K562 (cell line): ENCODE results near the gene SHB. TPM values are rescaled to one million over a fixed set of nuclear protein-coding genes. Genes with fewer than 3 reads are reported as not detected.

ENCODE experiments used
- BMI1 ChIP-seq: fragments of 150-350 bp; IDR thresholded peaks from 2 replicates; pipeline ENCODE4 v1.6.1; 2014; ENCODE audit warnings: low read length
- DPF2 ChIP-seq: fragments of 450-650 bp; IDR thresholded peaks from 2 replicates; pipeline ENCODE4 v1.6.1; 2016
- ETV5 ChIP-seq: sonication (generic); formaldehyde crosslinking; IDR thresholded peaks from 2 replicates; pipeline ENCODE4 v1.4.0; 2020; ENCODE audit warnings: low read depth, mild to moderate bottlenecking, missing genetic modification reagents
- HSF4 ChIP-seq: fragments of 250-450 bp; sonication (Bioruptor Pico); IDR thresholded peaks from 2 replicates; pipeline ENCODE4 v2.1.2; 2022; ENCODE audit warnings: mild to moderate bottlenecking, moderate library complexity, borderline replicate concordance
- KLF13 ChIP-seq: fragments of 450-650 bp; IDR thresholded peaks from 2 replicates; pipeline ENCODE4 v1.6.1; 2016; ENCODE audit warnings: missing genetic modification characterization, low read depth, mild to moderate bottlenecking, missing compliant biosample characterization, moderate library complexity, borderline replicate concordance
- NR2C2 ChIP-seq, 2 experiments: fragments of 200-800 bp in 1 of 2; sonication (Bioruptor generic) in 1 of 2; sonication (generic) in 1 of 2; formaldehyde crosslinking in 1 of 2; IDR thresholded peaks; 2 replicates each; pipeline versions ENCODE4 v1.6.1 to v1.8.0; 2016 to 2022; ENCODE audit warnings: mild to moderate bottlenecking in 1 of 2, missing compliant biosample characterization in 1 of 2, missing genetic modification characterization in 1 of 2, missing genetic modification reagents in 1 of 2
- RCOR1 ChIP-seq, 2 experiments: IDR thresholded peaks; 2 replicates each; pipeline ENCODE4 v1.6.1; 2012; ENCODE audit warnings: low read depth in 2 of 2, low read length in 2 of 2, borderline replicate concordance in 1 of 2, improper control_type of control experiment in 1 of 2
- SMARCA5 ChIP-seq: fragments of 450-650 bp; IDR thresholded peaks from 2 replicates; pipeline ENCODE4 v1.6.1; 2016
- TCF3 ChIP-seq: sonication (generic); formaldehyde crosslinking; IDR thresholded peaks from 2 replicates; pipeline ENCODE4 v1.4.0; 2020; ENCODE audit warnings: mild to moderate bottlenecking, missing genetic modification reagents
- TCFL5 ChIP-seq: fragments of 250-450 bp; sonication (Bioruptor Pico); conservative IDR thresholded peaks from 2 replicates; pipeline ENCODE4 v1.6.1; 2021; ENCODE audit warnings: mild to moderate bottlenecking, moderate library complexity, matching md5 sums
- polyA plus RNA-seq, 8 experiments: library from polyadenylated mRNA; depleted of rRNA in 4 of 8; stranded (reverse) in 5 of 8; unstranded in 3 of 8; fragments of >200 nt; fragmentation: Nextera tagmentation in 2 of 8; fragmentation: Illumina TruSeq in 1 of 8; extraction: Ambion mirVana in 2 of 8; extraction: Trizol in 1 of 8; gene quantifications; 2 replicates each; pipeline versions ENCODE4 v1.2.1 to v1.2.3, GENCODE V29; 2011 to 2014; ENCODE audit warnings: inconsistent platforms in 1 of 8, missing spikeins in 1 of 8
- total RNA-seq, 7 experiments: library from RNA; depleted of rRNA in 6 of 7; stranded (reverse); fragments of >200 nt in 6 of 7; fragmentation: Illumina TruSeq in 2 of 7; extraction: Trizol in 2 of 7; gene quantifications; 2 replicates each; pipeline versions ENCODE4 v1.2.1 to v1.2.3, GENCODE V29; 2011 to 2021; ENCODE audit warnings: low replicate concordance in 1 of 7
- TF ChIP-seq, protein P1 (sequence below), 2 experiments: fragments of 450-650 bp; formaldehyde crosslinking in 1 of 2; IDR thresholded peaks; 2 replicates each; pipeline versions ENCODE4 v1.4.0 to v1.6.1; 2014 to 2020; ENCODE audit warnings: mild to moderate bottlenecking in 2 of 2, borderline replicate concordance in 1 of 2, low read depth in 1 of 2
- TF ChIP-seq, protein P2 (sequence below): conservative IDR thresholded peaks from 2 replicates; pipeline ENCODE4 v1.6.1; 2011; ENCODE audit warnings: low read depth, mild to moderate bottlenecking, low read length; ENCODE audit not compliant: control insufficient read depth
- TF ChIP-seq, protein P3 (sequence below): sonication (generic); formaldehyde crosslinking; IDR thresholded peaks from 2 replicates; pipeline ENCODE4 v1.8.1; 2023; ENCODE audit warnings: mild to moderate bottlenecking, missing genetic modification reagents

Gene SHB
- total and polyA plus RNA-seq, 9 of the 15 experiments (the other 6 are each of a cell fraction or from before 2014, with no cell fraction given) = 0.78 to 16.0 (median 5.3) TPM

DNA sequence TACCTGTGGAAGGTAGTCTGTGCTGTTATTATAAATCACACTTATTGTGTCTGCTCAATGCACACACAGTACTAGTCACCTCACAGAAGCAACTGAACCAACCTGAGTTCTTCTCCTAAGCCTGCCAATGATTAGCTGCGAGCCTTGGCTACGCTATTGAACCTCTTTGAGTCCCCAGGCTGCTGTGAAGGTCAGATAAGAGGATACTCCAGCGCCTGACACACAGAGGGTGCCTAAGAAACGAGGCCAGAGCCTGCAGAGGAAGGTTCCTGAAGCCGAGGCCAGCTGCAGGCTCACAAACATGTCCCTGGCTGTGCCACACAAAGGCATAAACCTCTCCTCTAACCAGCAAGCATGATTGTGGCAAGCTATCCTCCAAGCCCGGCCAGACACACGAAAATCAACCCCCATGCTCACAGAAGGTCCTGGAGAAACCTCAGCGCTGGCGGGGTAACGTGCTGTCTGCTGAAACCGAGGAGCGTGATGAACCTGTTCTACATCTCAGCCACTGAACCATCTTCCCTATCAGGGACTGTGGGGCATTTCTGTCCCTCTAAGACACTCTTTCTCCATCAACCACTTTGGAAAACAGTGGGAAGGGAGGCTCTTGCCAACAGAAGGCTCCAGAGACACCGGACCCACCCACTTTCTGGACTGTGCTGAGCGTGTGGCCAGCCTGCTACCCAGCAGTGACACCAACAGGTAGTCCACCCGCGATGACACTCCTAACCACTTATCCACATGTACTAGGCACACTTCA lies 111.9 kb downstream of the SHB start (continued):
- TF ChIP-seq, protein P1, sequence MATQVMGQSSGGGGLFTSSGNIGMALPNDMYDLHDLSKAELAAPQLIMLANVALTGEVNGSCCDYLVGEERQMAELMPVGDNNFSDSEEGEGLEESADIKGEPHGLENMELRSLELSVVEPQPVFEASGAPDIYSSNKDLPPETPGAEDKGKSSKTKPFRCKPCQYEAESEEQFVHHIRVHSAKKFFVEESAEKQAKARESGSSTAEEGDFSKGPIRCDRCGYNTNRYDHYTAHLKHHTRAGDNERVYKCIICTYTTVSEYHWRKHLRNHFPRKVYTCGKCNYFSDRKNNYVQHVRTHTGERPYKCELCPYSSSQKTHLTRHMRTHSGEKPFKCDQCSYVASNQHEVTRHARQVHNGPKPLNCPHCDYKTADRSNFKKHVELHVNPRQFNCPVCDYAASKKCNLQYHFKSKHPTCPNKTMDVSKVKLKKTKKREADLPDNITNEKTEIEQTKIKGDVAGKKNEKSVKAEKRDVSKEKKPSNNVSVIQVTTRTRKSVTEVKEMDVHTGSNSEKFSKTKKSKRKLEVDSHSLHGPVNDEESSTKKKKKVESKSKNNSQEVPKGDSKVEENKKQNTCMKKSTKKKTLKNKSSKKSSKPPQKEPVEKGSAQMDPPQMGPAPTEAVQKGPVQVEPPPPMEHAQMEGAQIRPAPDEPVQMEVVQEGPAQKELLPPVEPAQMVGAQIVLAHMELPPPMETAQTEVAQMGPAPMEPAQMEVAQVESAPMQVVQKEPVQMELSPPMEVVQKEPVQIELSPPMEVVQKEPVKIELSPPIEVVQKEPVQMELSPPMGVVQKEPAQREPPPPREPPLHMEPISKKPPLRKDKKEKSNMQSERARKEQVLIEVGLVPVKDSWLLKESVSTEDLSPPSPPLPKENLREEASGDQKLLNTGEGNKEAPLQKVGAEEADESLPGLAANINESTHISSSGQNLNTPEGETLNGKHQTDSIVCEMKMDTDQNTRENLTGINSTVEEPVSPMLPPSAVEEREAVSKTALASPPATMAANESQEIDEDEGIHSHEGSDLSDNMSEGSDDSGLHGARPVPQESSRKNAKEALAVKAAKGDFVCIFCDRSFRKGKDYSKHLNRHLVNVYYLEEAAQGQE (IDR thresholded peaks at IDR 0.05; ENCODE audit: borderline replicate concordance) = no peak
- TF ChIP-seq, protein P1 (CRISPR knock-in tag; IDR thresholded peaks at IDR 0.05; ENCODE audit: low read depth) = no peak
- 0 out of 2 replicates have a peak, but pooled peaks have one; percentile 32 for TF ChIP-seq HSF4 (CRISPR knock-in tag)
- TF ChIP-seq ETV5 (CRISPR knock-in tag) = peak; percentile 37; the same call in 1 of the 2 replicates
- TF ChIP-seq, protein P2, sequence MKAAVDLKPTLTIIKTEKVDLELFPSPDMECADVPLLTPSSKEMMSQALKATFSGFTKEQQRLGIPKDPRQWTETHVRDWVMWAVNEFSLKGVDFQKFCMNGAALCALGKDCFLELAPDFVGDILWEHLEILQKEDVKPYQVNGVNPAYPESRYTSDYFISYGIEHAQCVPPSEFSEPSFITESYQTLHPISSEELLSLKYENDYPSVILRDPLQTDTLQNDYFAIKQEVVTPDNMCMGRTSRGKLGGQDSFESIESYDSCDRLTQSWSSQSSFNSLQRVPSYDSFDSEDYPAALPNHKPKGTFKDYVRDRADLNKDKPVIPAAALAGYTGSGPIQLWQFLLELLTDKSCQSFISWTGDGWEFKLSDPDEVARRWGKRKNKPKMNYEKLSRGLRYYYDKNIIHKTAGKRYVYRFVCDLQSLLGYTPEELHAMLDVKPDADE = no peak
- peak; percentile 77 for TF ChIP-seq TCF3 (CRISPR knock-in tag)
- no peak for TF ChIP-seq SMARCA5
- TF ChIP-seq BMI1 = no peak
- TF ChIP-seq, protein P3, sequence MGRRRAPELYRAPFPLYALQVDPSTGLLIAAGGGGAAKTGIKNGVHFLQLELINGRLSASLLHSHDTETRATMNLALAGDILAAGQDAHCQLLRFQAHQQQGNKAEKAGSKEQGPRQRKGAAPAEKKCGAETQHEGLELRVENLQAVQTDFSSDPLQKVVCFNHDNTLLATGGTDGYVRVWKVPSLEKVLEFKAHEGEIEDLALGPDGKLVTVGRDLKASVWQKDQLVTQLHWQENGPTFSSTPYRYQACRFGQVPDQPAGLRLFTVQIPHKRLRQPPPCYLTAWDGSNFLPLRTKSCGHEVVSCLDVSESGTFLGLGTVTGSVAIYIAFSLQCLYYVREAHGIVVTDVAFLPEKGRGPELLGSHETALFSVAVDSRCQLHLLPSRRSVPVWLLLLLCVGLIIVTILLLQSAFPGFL (CRISPR knock-in tag) = no peak
- TF ChIP-seq NR2C2 (CRISPR knock-in tag; IDR thresholded peaks at IDR 0.05) = 0 out of 2 replicates have a peak, but pooled peaks have one; percentile 26
- TF ChIP-seq NR2C2 (tag; IDR thresholded peaks at IDR 0.05) = no peak
- TF ChIP-seq TCFL5 (CRISPR knock-in tag) = no peak
- TF ChIP-seq KLF13 = peak; percentile 42; the same call in 1 of the 2 replicates
- TF ChIP-seq DPF2 = peak; percentile 31; the same call in 1 of the 2 replicates
- TF ChIP-seq RCOR1 (IDR thresholded peaks at IDR 0.05; ENCODE audit: borderline replicate concordance in 1 of 2, low read depth in 2 of 2, low read length in 2 of 2) = 0 out of 4 replicates have a peak, but pooled peaks of 1 of the 2 experiments have one; percentile 16
